ENCODE results near the gene BPTF. TPM values are rescaled to one million over a fixed set of nuclear protein-coding genes. Genes with fewer than 3 reads are reported as not detected.

The BPTF gene
- total and polyA plus RNA-seq, 2 of the 13 experiments (the other 11 are each of a cell fraction or from before 2014, with no cell fraction given) = 43.5 to 66.1 TPM

- TF ChIP-seq SMAD9 (CRISPR knock-in tag; IDR thresholded peaks at IDR 0.05) (no peak), NPAS2 (CRISPR knock-in tag; IDR thresholded peaks at IDR 0.05; ENCODE audit: borderline replicate concordance) (no peak), ZNF770 (CRISPR knock-in tag; IDR thresholded peaks at IDR 0.05) (no peak), CSRNP2 (CRISPR knock-in tag; conservative IDR thresholded peaks at IDR 0.05; ENCODE audit: low read depth) (no peak), LRRFIP1 (CRISPR knock-in tag; conservative IDR thresholded peaks at IDR 0.05) (no peak), KAT8 (CRISPR knock-in tag; IDR thresholded peaks at IDR 0.05) (peak; percentile 83; the same call in 1 of the 2 replicates), ZNF773 (CRISPR knock-in tag; IDR thresholded peaks at IDR 0.05; ENCODE audit: borderline replicate concordance) (no peak), TOE1 (CRISPR knock-in tag; IDR thresholded peaks at IDR 0.05) (0 out of 2 replicates have a peak, but pooled peaks have one; percentile 35), TAF1 (CRISPR knock-in tag; IDR thresholded peaks at IDR 0.05) (no peak; the same call in 1 of the 2 replicates), SPEN (CRISPR knock-in tag; IDR thresholded peaks at IDR 0.05; ENCODE audit: low read depth) (peak; percentile 48), NFE2L2 (IDR thresholded peaks at IDR 0.05; ENCODE audit: low read length) (no peak), SNAPC5 (CRISPR knock-in tag; IDR thresholded peaks at IDR 0.05; ENCODE audit: borderline replicate concordance) (peak; percentile 80; the same call in 1 of the 2 replicates), ZNF10 (CRISPR knock-in tag; IDR thresholded peaks at IDR 0.05; ENCODE audit: borderline replicate concordance, low read depth) (no peak), ZNF501 (CRISPR knock-in tag; IDR thresholded peaks at IDR 0.05) (no peak), HMGXB4 (CRISPR knock-in tag; IDR thresholded peaks at IDR 0.05; ENCODE audit: borderline replicate concordance in 1 of 2, low read depth in 1 of 2) (peak; percentile 47 to 79; a peak in 2 of 4 replicates), ZNF136 (CRISPR knock-in tag; IDR thresholded peaks at IDR 0.05; ENCODE audit: low read depth) (0 out of 2 replicates have a peak, but pooled peaks have one; percentile 33), ZNF282 (IDR thresholded peaks at IDR 0.05; ENCODE audit: partially characterized antibody) (no peak), ZNF33B (CRISPR knock-in tag; IDR thresholded peaks at IDR 0.05) (no peak), ZSCAN31 (CRISPR knock-in tag; IDR thresholded peaks at IDR 0.05; ENCODE audit: low read depth) (no peak), ZNF878 (CRISPR knock-in tag; IDR thresholded peaks at IDR 0.05) (0 out of 2 replicates have a peak, but pooled peaks have one; percentile 28), TGIF2 (CRISPR knock-in tag; IDR thresholded peaks at IDR 0.05) (peak; percentile 74; the same call in 1 of the 2 replicates), ARNT (IDR thresholded peaks at IDR 0.05) (no peak)
These were observed 204.4 kb downstream of the BPTF start (continued) for GRCh38 chr17:68029512-68030215.

Measured in HepG2 (cell line).